Activated naive CD8-positive, alpha-beta T cell treated with anti-CD3 and anti-CD28 coated beads, Interleukin-2, amount 50 U/mL, for 16 hours (primary cell): ENCODE data around the gene TMEM267.
"Not testable (repeated sequence)": the region's sequence is repeated elsewhere in the genome, so short reads cannot be mapped to it uniquely, and the experiment has no call there.

ENCODE experiments used
- DNase-seq: peaks from one replicate; pipeline ENCODE4 v3.0.0-alpha.2; 2020; ENCODE audit warnings: low read depth, low spot score

The TMEM267 gene

GRCh38 chr5:43483298-43484105 lies at the start of gene TMEM267:
TSS of gene TMEM267 (minus strand) at chr5:43483865. CDS start at chr5:43453969, 29,896 bp downstream.
- peak; percentile 52 for DNase-seq

- DNase-seq = no peak
Observed at GRCh38 chr5:43530648-43531047, 47.0 kb upstream of the TMEM267 start.

GRCh38 chr5:43523662-43524072 lies 40.0 kb upstream of the TMEM267 start:
- no peak for DNase-seq

- DNase-seq = no peak
Observed at GRCh38 chr5:43520615-43521014, 37.0 kb upstream of the TMEM267 start.

- DNase-seq = no peak
Observed at GRCh38 chr5:43515678-43516048, 32.0 kb upstream of the TMEM267 start.

- peak; percentile 86 for DNase-seq
Observed at GRCh38 chr5:43514816-43515677, 31.4 kb upstream of the TMEM267 start, which contains the start of gene C5orf34. TSS of gene C5orf34 (minus strand) at chr5:43515148. CDS start at chr5:43509339, 5,809 bp downstream.

- no peak for DNase-seq
Observed at GRCh38 chr5:43514471-43514815, 30.8 kb upstream of the TMEM267 start.

- DNase-seq = no peak
Observed at GRCh38 chr5:43514025-43514424, 30.4 kb upstream of the TMEM267 start.

- not testable (repeated sequence) for DNase-seq
Observed at GRCh38 chr5:43511062-43511461, 27.4 kb upstream of the TMEM267 start.

GRCh38 chr5:43498581-43498980 lies 14.9 kb upstream of the TMEM267 start:
- no peak for DNase-seq

- DNase-seq = no peak
Observed at GRCh38 chr5:43497311-43498104, 13.8 kb upstream of the TMEM267 start.

- no peak for DNase-seq
Observed at GRCh38 chr5:43491326-43491725, 7.7 kb upstream of the TMEM267 start.

- no peak for DNase-seq
Observed at GRCh38 chr5:43486353-43486752, 2.7 kb upstream of the TMEM267 start.

GRCh38 chr5:43485406-43485805 lies 1.7 kb upstream of the TMEM267 start:
- DNase-seq = no peak

- DNase-seq = peak; percentile 77
Observed at GRCh38 chr5:43484106-43484849, 613 bp upstream of the TMEM267 start.

- DNase-seq = no peak
Observed at GRCh38 chr5:43482490-43483297, 971 bp downstream of the TMEM267 start.

- no peak for DNase-seq
Observed at GRCh38 chr5:43469671-43470391, 13.8 kb downstream of the TMEM267 start.

GRCh38 chr5:43467100-43467499 lies 16.6 kb downstream of the TMEM267 start:
- no peak for DNase-seq

GRCh38 chr5:43465455-43465854 lies 18.2 kb downstream of the TMEM267 start:
- not testable (repeated sequence) for DNase-seq

GRCh38 chr5:43461066-43461465 lies 22.6 kb downstream of the TMEM267 start:
- no peak for DNase-seq
